ENCODE data around the gene SPO11. TPM values are rescaled to one million over a fixed set of nuclear protein-coding genes. Genes with fewer than 3 reads are reported as not detected.
A peak's percentile ranks its signal among the peaks of the same experiment; 100 is the strongest.

SPO11 gene
- total RNA-seq, 1 donor from 2014 or later: not detected

DNA sequence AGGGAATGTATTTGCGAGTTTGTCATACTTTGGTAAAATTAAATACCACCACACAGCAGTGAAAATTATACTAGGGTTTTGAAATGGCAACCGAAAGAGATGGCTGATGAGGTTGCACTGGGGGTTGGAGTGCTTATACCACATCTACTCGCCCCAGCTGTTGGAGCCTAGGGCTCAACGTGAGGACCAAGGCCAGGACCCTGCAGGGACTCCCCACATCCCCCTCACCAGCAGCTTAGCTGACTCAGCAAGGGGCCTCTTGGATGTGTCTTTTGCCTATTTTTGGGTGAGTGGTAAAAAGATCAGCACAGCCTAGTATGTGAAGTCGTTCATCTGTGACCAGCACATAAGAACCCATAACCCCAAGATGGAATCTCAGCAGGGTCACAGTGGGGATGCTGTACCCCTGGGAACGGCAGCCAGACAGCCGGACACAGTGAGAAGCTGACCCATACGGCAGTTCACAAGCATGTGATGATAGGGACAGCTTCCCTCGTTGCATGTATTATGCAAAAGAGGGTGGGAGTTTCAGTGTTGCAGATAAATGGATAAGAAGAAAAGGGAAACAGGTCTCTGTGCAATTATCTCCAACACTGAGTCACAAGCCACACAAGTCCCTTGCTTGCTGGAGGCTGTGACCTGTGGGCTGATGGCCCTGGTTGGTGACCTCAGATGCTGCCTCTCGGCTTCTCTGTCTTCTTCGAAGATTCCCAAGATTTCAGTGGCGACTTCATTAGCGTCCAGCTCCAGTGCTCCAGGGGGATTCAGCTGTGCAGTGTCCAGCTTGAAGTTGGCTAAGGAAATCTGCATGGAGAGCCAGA lies 20.9 kb upstream of the SPO11 start:
- H3K4me2 ChIP-seq: no peak overlapping the region
- H4K20me1 ChIP-seq (ENCODE audit: low read depth): no peaks in the 10 kb centered on the region
- Mint-ChIP-seq H3K9me3 (no peaks in the 10 kb centered on the region), H3K4me3 (no peak overlapping the region), H3K4me1 (peaks cover 24% of the 10 kb centered on the region), H3K27me3 (ENCODE audit: insufficient read depth, low read depth) (peaks cover 6% of the 10 kb centered on the region), H3K27ac (peak overlapping the region; percentile 29), H3K36me3 (no peaks in the 10 kb centered on the region)
- H3K79me2 ChIP-seq (ENCODE audit: low read depth): no peaks in the 10 kb centered on the region
- no peak overlapping the region for H3K9ac ChIP-seq
- no peak overlapping the region for H3K27ac ChIP-seq
- H3F3A ChIP-seq (ENCODE audit: low read depth): no peaks in the 10 kb centered on the region
- no peak overlapping the region for H3K4me3 ChIP-seq
- no peak overlapping the region for H2AFZ ChIP-seq (replicated peaks)
- H3K4me1 ChIP-seq: no peaks in the 10 kb centered on the region
- no peaks in the 10 kb centered on the region for H3K9me3 ChIP-seq (ENCODE audit: low read depth)
- no peak for DNase-seq (ENCODE audit: low spot score)
- H3K36me3 ChIP-seq: no peaks in the 10 kb centered on the region
- no peak for TF ChIP-seq EZH2phosphoT487 (IDR thresholded peaks at IDR 0.05)
- TF ChIP-seq, protein P1, sequence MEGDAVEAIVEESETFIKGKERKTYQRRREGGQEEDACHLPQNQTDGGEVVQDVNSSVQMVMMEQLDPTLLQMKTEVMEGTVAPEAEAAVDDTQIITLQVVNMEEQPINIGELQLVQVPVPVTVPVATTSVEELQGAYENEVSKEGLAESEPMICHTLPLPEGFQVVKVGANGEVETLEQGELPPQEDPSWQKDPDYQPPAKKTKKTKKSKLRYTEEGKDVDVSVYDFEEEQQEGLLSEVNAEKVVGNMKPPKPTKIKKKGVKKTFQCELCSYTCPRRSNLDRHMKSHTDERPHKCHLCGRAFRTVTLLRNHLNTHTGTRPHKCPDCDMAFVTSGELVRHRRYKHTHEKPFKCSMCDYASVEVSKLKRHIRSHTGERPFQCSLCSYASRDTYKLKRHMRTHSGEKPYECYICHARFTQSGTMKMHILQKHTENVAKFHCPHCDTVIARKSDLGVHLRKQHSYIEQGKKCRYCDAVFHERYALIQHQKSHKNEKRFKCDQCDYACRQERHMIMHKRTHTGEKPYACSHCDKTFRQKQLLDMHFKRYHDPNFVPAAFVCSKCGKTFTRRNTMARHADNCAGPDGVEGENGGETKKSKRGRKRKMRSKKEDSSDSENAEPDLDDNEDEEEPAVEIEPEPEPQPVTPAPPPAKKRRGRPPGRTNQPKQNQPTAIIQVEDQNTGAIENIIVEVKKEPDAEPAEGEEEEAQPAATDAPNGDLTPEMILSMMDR (IDR thresholded peaks at IDR 0.05): no peak
- TF ChIP-seq EZH2 (IDR thresholded peaks at IDR 0.05): no peak
- H3K27me3 ChIP-seq: no peaks in the 10 kb centered on the region

DNA sequence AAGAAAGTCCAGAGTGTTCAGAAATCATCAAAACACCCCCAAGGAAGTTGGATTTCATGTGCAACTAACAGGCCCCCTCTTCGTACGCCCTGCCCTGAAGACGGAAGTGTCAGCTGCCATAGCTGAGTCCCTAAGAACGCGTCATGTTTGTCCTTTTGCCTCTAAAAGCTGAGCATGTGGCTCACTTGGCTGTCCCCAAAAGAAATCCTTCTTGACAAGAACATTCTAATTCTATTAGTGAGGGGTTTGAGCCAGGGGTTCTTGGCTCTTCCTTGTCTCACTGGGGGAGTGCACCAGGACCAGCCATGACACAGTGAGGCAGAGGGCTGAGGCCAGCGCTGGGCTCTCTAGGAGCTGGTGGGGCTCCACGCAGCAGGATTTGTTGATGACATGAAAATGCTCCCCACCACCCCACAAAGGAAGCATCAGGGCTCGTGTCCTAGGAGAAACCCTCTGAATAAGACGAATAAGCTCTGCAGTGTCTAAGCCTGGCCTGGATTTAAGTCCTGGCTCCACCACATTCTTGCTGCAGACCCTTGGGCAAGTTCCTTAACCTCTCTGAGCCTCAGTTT lies 20.0 kb upstream of the SPO11 start:
- Histone ChIP-seq H3K27me3 (no peaks in the 10 kb centered on the region), H4K20me1 (ENCODE audit: low read depth) (no peaks in the 10 kb centered on the region), H3K36me3 (no peaks in the 10 kb centered on the region), H3K9ac (no peak overlapping the region), H3K9me3 (ENCODE audit: low read depth) (no peaks in the 10 kb centered on the region), H3K4me1 (no peaks in the 10 kb centered on the region), H2AFZ (replicated peaks) (no peak overlapping the region), H3K4me3 (no peak overlapping the region), H3F3A (ENCODE audit: low read depth) (no peaks in the 10 kb centered on the region), H3K4me2 (no peak overlapping the region), H3K79me2 (ENCODE audit: low read depth) (no peaks in the 10 kb centered on the region), H3K27ac (no peak overlapping the region)
- H3K4me3 Mint-ChIP-seq: no peak overlapping the region
- H3K9me3 Mint-ChIP-seq: no peaks in the 10 kb centered on the region
- TF ChIP-seq, protein P1 (IDR thresholded peaks at IDR 0.05): no peak
- no peak for TF ChIP-seq EZH2 (IDR thresholded peaks at IDR 0.05)
- no peak for TF ChIP-seq EZH2phosphoT487 (IDR thresholded peaks at IDR 0.05)
- H3K27me3 Mint-ChIP-seq (ENCODE audit: insufficient read depth, low read depth): peaks cover 6% of the 10 kb centered on the region
- DNase-seq (ENCODE audit: low spot score): no peak
- no peaks in the 10 kb centered on the region for H3K36me3 Mint-ChIP-seq
- peaks cover 20% of the 10 kb centered on the region for H3K4me1 Mint-ChIP-seq
- peak overlapping the region; percentile 10 for H3K27ac Mint-ChIP-seq

DNA sequence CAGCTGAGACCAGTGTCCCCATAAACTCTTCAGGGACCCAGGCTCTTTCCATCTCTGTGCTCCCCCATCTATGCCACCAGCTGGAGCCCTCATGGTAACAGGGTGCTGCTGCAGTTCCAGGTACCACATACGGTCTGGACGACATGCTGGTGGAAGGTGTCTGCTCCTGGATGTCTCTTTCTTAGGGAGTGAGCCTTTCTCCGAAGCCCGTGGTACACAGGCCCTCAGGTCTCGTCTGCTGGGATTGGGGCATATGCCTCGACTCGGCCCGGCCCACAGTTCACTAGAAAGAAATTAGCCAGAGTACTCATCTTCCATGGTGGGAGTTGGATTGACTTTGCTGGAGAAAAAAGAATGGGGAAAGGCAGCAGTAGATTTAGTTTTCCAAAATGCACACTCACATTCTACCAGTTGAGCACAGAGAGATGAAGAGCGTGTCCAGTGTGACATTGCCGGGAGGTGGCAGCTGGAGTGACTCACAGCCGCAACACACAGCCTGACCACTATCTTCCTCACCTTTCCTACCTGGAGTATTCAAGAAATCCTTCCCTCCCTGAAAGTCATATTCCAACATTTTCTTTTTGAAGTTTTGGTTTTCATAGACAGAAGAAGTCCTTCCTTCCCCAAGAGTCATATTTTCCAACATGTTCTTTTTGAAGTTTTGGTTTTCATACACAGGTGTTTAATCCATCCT lies 18.6 kb upstream of the SPO11 start:
- H3K27ac ChIP-seq: no peak overlapping the region
- no peaks in the 10 kb centered on the region for H3K36me3 ChIP-seq
- H3K79me2 ChIP-seq (ENCODE audit: low read depth): no peaks in the 10 kb centered on the region
- no peak overlapping the region for H3K27ac Mint-ChIP-seq
- no peak overlapping the region for H3K4me3 Mint-ChIP-seq
- H3K4me1 ChIP-seq: no peaks in the 10 kb centered on the region
- H3K9me3 Mint-ChIP-seq: no peaks in the 10 kb centered on the region
- H3K36me3 Mint-ChIP-seq: no peaks in the 10 kb centered on the region
- H3K27me3 Mint-ChIP-seq (ENCODE audit: insufficient read depth, low read depth): peaks cover 11% of the 10 kb centered on the region
- H3K4me1 Mint-ChIP-seq: peaks cover 19% of the 10 kb centered on the region
- H3K4me3 ChIP-seq: no peak overlapping the region
- no peaks in the 10 kb centered on the region for H3K9me3 ChIP-seq (ENCODE audit: low read depth)
- no peaks in the 10 kb centered on the region for H3F3A ChIP-seq (ENCODE audit: low read depth)
- H4K20me1 ChIP-seq (ENCODE audit: low read depth): no peaks in the 10 kb centered on the region
- H3K4me2 ChIP-seq: no peak overlapping the region
- DNase-seq (ENCODE audit: low spot score): no peak
- no peak for TF ChIP-seq EZH2phosphoT487 (IDR thresholded peaks at IDR 0.05)
- no peak for TF ChIP-seq EZH2 (IDR thresholded peaks at IDR 0.05)
- TF ChIP-seq, protein P1 (IDR thresholded peaks at IDR 0.05): no peak
- H3K27me3 ChIP-seq: no peaks in the 10 kb centered on the region
- no peak overlapping the region for H2AFZ ChIP-seq (replicated peaks)
- no peak overlapping the region for H3K9ac ChIP-seq
